Frontal cortex (tissue), 4 donors: Measurements from ENCODE around the gene KLHL36. TPM values are rescaled to one million over a fixed set of nuclear protein-coding genes. Genes with fewer than 3 reads are reported as not detected.
A peak's percentile ranks its signal among the peaks of the same experiment; 100 is the strongest.
"Not testable (repeated sequence)": the region's sequence is repeated elsewhere in the genome, so short reads cannot be mapped to it uniquely, and the experiment has no call there.

ENCODE experiments used
- DNase-seq, 2 donors: peaks; one replicate each; pipeline ENCODE4 v3.0.0; 2012; ENCODE audit warnings: low spot score in 2 of 2
- FAIRE-seq: peaks from 2 replicates; lab custom pipeline; 2012; peaks lifted over from hg19 to GRCh38; lab: Jason Lieb, UNC
- total RNA-seq: library from RNA; depleted of rRNA; stranded (reverse); fragments of >200 nt; gene quantifications from one replicate; pipeline ENCODE4 v1.2.3, GENCODE V29; 2014
- donor health status: control.
- donor health status: control.
- donor health status: control.

KLHL36 gene
- total RNA-seq, 1 donor from 2014 or later, result 60.3 TPM

DNA sequence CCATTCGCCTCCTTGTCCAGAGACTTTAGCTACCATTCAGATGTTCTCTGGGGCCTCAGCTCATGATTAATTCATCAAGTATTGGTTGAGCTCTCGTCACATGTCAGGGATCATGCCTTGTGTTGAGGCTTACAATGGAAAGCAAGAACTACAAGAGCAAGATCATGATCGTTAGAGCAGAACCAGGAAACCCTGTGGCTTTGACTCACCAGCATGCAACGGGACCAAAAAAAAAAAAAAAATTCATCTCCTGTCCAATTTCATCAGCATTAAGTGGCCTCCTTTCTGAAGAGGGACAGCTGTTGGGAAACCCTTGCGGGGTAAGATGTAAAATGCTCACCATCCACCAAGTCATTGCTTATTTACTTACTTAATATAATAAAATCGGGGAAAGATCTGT lies 39.4 kb downstream of the KLHL36 start:
- DNase-seq (no peak), FAIRE-seq (no peak)

GRCh38 chr16:84688163-84688562 lies 39.9 kb downstream of the KLHL36 start:
- DNase-seq, FAIRE-seq: not testable (repeated sequence)

- no peak for FAIRE-seq
- no peak for DNase-seq
These were observed 40.8 kb downstream of the KLHL36 start for GRCh38 chr16:84689111-84689510.

GRCh38 chr16:84690088-84690819 lies 41.9 kb downstream of the KLHL36 start:
- FAIRE-seq, result no peak

GRCh38 chr16:84692451-84693214 lies 44.3 kb downstream of the KLHL36 start:
- DNase-seq (no peak), FAIRE-seq (no peak)

More at GRCh38 chr16:84690088-84690819, 41.9 kb downstream of the KLHL36 start:
- no peak for DNase-seq

DNA sequence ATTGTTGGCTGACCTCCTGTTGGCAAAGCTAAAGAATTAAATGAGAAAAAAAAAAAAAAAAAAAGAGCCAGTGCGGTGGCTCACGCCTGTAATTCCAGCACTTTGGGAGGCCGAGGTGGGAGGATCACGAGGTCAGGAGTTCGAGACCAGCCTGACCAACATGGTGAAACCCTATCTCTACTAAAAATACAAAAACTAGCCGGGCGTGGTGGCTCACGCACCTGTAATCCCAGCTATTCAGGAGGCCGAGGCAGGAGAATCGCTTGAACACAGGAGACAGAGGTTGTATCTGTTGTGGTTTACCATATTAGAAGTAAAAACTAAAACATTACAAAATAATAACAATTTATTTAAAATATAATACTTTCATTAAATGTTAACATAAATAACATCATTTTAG lies 45.6 kb downstream of the KLHL36 start:
- FAIRE-seq, DNase-seq: not testable (repeated sequence)

GRCh38 chr16:84694980-84695379 lies 46.7 kb downstream of the KLHL36 start:
- no peak for FAIRE-seq
- no peak for DNase-seq

DNA sequence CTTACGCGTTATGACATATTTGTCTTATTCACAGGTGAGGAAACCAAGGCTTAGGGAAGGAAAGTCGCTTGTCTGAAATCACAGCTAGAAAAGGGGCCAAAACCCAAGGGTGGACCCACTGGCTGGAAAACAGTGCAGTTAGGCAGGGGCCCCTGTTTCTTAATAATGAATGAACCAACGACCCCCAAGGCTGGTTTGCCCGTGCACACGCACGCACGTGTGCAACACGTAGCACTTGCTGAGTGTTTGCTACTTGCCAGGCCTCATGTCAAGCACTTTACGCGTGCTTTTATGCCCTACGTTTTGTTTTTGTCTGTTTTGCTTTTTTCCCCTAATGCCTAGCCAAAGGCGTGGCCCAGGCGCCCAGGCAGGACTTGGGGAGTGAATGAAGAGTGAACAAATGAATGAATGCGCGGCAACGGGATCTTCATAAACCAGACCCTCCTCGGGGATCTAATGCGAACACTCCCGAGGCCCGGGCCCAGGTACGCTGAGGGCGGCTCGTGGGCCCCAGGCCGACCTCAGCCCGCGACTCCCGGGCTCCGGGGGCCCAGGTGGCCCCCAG lies 50.9 kb downstream of the KLHL36 start:
- no peak for FAIRE-seq
- peak in 1 of 2 donors; percentile 26 for DNase-seq

GRCh38 chr16:84699712-84700445 lies 51.6 kb downstream of the KLHL36 start, which contains the start of gene USP10:
Gene USP10, plus strand, starts transcription at chr16:84700000. Its CDS starts 91 bp downstream, at chr16:84700091.
- no peak for FAIRE-seq
- peak; percentile 90 to 94 for DNase-seq

- DNase-seq (peak; percentile 25 to 41), FAIRE-seq (no peak)
These were observed 52.4 kb downstream of the KLHL36 start for GRCh38 chr16:84700446-84701300.

DNA sequence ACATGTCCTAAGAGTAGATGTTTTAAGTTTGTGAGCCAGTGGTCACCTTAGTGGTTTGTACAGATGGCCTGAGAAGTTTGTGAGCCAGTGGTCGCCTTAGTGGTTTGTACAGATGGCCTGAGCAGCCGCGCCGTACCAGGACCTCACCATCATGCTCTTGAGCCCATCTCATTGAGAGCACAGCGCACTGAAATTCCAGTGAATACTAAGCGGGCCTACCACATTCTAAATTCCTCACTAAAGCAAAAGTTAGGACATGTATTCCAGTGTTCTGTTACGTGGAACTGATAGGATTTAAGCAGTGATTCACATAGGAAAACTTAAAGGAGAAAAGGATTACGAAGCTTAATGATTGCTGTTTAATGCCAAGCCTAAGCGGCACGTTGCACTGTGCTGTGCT lies 55.4 kb downstream of the KLHL36 start:
- DNase-seq, result no peak
- FAIRE-seq, result no peak

DNA sequence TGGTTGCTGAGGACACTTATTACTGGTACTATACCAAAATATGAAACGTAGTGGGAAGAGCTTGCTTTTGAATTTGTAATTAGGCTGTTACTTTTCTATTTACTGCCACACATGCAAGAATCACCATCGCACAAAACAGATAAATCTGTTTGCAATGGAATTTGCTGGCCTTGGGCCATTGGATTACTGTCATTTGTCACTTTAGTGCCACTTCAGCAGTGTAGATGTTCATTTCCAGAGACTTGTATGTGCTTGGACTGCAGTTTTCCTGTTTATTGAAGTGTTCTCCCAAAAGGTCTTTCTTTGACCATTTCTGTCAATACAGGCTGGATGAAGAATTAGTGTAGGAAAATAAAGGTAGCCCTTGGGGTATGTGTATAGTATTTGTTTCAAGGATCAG lies 55.9 kb downstream of the KLHL36 start:
- DNase-seq, result no peak
- FAIRE-seq, result no peak

DNA sequence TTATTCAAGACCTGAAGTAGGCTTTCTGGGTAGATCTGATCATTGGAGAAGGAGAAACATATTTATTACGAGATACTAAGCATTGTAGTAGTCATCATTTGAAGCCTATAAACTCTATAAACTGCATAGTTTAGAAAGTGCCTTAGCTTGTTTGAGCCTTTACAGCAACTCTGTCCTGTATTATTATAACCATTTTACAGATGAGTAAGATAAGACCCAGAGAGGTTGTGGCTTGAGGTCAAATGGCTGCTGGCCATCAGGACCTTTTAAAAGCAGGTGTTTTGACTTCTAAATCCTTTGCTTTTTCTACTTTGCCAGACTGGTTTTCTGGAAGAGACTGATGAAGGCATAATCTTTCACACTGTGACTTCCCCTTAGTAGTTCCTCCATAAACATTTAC lies 58.5 kb downstream of the KLHL36 start:
- FAIRE-seq (no peak), DNase-seq (no peak)

DNA sequence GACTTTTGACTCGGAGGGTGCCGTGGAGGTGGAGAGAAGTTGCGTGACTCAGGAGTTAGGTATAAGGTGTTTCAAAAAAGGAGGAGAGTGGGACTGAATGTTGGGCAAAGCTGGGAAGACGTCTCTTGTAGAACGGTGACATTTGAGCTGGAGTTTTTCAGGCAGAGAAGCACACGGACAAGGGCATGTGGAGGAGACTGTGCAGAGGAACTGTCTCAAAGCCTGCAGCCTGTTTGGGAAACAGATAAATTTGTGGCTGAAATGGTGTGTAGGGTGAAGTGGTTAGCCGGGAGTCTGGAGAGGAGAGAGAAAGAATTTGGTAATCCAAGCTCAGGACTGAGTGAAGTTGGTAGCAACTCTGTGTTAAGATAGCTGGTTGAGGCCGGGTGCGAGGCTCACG lies 61.3 kb downstream of the KLHL36 start:
- no peak for FAIRE-seq

GRCh38 chr16:84710686-84711085 lies 62.4 kb downstream of the KLHL36 start:
- no peak for FAIRE-seq
- no peak for DNase-seq

More for the DNA sequence above, 61.3 kb downstream of the KLHL36 start:
- no peak for DNase-seq
